Measurements from ENCODE around the gene CPNE5.

CPNE5 gene

GRCh38 chr6:36787210-36787609, 52.0 kb downstream of the CPNE5 start:
- no peak for DNase-seq

GRCh38 chr6:36786055-36786675, 53.1 kb downstream of the CPNE5 start:
- no peak for DNase-seq

- DNase-seq = no peak
Observed at GRCh38 chr6:36784376-36784636, 54.9 kb downstream of the CPNE5 start.

GRCh38 chr6:36783603-36784375, 55.5 kb downstream of the CPNE5 start:
- no peak for DNase-seq

GRCh38 chr6:36781669-36782068, 57.6 kb downstream of the CPNE5 start:
- DNase-seq = no peak

GRCh38 chr6:36780442-36781177, 58.6 kb downstream of the CPNE5 start:
- no peak for DNase-seq

GRCh38 chr6:36779227-36779626, 60.0 kb downstream of the CPNE5 start:
- DNase-seq = no peak

- DNase-seq = no peak
Observed at GRCh38 chr6:36777801-36778200, 61.4 kb downstream of the CPNE5 start.

GRCh38 chr6:36776167-36776566, 63.1 kb downstream of the CPNE5 start:
- no peak for DNase-seq

GRCh38 chr6:36774331-36774730, 64.9 kb downstream of the CPNE5 start:
- DNase-seq = no peak

GRCh38 chr6:36772397-36772796, 66.8 kb downstream of the CPNE5 start:
- DNase-seq = no peak

GRCh38 chr6:36771145-36771544, 68.1 kb downstream of the CPNE5 start:
- no peak for DNase-seq

GRCh38 chr6:36769676-36770499, 69.4 kb downstream of the CPNE5 start:
- DNase-seq = no peak

GRCh38 chr6:36769183-36769675, 70.0 kb downstream of the CPNE5 start:
- no peak for DNase-seq

GRCh38 chr6:36766399-36766945, 72.8 kb downstream of the CPNE5 start:
- no peak for DNase-seq

- peak; percentile 41 for DNase-seq
Observed at GRCh38 chr6:36765594-36766398, 73.4 kb downstream of the CPNE5 start.

- no peak for DNase-seq
Observed at GRCh38 chr6:36765190-36765589, 74.1 kb downstream of the CPNE5 start.

GRCh38 chr6:36762123-36762522, 77.1 kb downstream of the CPNE5 start:
- DNase-seq = no peak

- DNase-seq = no peak
Observed at GRCh38 chr6:36760685-36761435, 78.4 kb downstream of the CPNE5 start.

GRCh38 chr6:36759148-36759759, 80.0 kb downstream of the CPNE5 start:
- DNase-seq = peak; percentile 51

All from NCI-H1048 (cell line).